OCI-LY3 (cell line): ENCODE results near the gene CXCL6.

Experiments used
- EZH2phosphoT487 ChIP-seq: fragments of 200-600 bp; shearing (Covaris generic); IDR thresholded peaks from 2 replicates; pipeline ENCODE4 v1.6.1; 2018; ENCODE audit warnings: antibody characterized with exemption, mixed run types, low read depth
- TF ChIP-seq, protein P1 (sequence below): fragments of 200-600, 300-600 bp; sonication (generic); IDR thresholded peaks from 2 replicates; pipeline ENCODE4 v1.5.1; 2014; ENCODE audit warnings: antibody characterized with exemption, low read length, low read depth

DNA sequence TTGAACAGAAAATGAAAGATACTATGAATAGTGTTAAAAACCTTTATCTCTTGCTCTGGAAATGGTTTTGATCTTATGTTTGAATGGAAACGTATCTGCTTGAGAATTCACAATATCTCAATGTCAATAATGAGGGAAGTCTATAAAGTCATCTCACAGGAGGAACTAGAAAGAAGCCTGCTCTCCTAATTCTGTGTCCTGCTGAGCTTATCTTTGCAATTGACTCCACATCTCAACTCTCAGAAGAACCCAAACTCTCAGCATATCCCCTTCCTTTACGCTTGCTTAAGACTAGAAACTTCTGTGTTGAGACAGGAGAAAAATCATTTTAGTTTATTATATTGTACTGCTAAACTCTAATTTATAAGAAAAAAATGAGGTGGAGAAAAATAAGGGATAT is 8.3 kb downstream of the CXCL6 start:
- TF ChIP-seq, protein P1, sequence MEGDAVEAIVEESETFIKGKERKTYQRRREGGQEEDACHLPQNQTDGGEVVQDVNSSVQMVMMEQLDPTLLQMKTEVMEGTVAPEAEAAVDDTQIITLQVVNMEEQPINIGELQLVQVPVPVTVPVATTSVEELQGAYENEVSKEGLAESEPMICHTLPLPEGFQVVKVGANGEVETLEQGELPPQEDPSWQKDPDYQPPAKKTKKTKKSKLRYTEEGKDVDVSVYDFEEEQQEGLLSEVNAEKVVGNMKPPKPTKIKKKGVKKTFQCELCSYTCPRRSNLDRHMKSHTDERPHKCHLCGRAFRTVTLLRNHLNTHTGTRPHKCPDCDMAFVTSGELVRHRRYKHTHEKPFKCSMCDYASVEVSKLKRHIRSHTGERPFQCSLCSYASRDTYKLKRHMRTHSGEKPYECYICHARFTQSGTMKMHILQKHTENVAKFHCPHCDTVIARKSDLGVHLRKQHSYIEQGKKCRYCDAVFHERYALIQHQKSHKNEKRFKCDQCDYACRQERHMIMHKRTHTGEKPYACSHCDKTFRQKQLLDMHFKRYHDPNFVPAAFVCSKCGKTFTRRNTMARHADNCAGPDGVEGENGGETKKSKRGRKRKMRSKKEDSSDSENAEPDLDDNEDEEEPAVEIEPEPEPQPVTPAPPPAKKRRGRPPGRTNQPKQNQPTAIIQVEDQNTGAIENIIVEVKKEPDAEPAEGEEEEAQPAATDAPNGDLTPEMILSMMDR: no peak
- no peak for TF ChIP-seq EZH2phosphoT487
